SK-N-SH (cell line): Measurements from ENCODE around the gene PF4V1.

Experiments
- CTCF ChIP-seq: fragments of 200-600 bp; sonication (generic); IDR thresholded peaks from 2 replicates; pipeline ENCODE4 v1.6.1; 2017; ENCODE audit warnings: antibody characterized with exemption, mild to moderate bottlenecking, moderate library complexity
- EZH2phosphoT487 ChIP-seq: fragments of 200-600 bp; sonication (generic); IDR thresholded peaks from 2 replicates; pipeline ENCODE4 v1.6.1; 2017; ENCODE audit warnings: low read depth, mixed run types, mild to moderate bottlenecking, antibody characterized with exemption, moderate library complexity, borderline replicate concordance
- FOXJ3 ChIP-seq: sonication (generic); formaldehyde crosslinking; IDR thresholded peaks from 2 replicates; pipeline ENCODE4 v1.5.1; 2020; ENCODE audit warnings: mild to moderate bottlenecking, missing genetic modification reagents
- NFIC ChIP-seq: IDR thresholded peaks from 2 replicates; pipeline ENCODE4 v1.4.0; 2012; ENCODE audit warnings: borderline replicate concordance
- REST ChIP-seq: IDR thresholded peaks from 2 replicates; pipeline ENCODE4 v1.6.1; 2012; ENCODE audit warnings: mild to moderate bottlenecking, low read depth, low read length, moderate library complexity
- SIN3A ChIP-seq: IDR thresholded peaks from 2 replicates; pipeline ENCODE4 v1.6.1; 2012; ENCODE audit warnings: low read depth, mild to moderate bottlenecking, low read length, moderate library complexity, borderline replicate concordance

DNA sequence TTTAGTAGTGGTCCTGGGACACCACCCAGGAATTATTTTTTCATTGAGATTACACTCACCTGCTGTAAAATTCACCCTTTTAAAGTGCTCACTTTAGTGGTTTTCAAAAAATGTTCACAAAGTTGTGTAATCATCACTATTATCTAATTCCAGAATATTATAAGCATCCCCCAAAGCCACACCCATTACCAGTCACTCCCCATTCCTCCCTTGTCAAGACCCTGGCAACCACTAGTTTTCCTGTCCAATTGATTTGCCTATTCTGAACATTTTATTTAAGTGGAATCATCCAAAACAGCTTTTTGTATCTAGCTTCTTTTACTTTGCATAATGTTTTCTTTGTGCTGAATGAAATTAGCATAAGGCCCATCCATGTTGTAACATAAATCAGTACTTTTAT lies 29.3 kb upstream of the PF4V1 start:
- TF ChIP-seq NFIC: no peak
- TF ChIP-seq EZH2phosphoT487: no peak
- no peak for TF ChIP-seq FOXJ3 (CRISPR knock-in tag)
- TF ChIP-seq CTCF: no peak
- no peak for TF ChIP-seq REST
- no peak for TF ChIP-seq SIN3A
